GM19467 (cell line): Measurements from ENCODE around the gene TOMM5.
"Not testable (repeated sequence)": the region's sequence is repeated elsewhere in the genome, so short reads cannot be mapped to it uniquely, and the experiment has no call there.

ENCODE experiments used
- ATAC-seq: cut with Tn5 transposase; IDR thresholded peaks from one replicate; pipeline ENCODE4 v1.9.1; 2021; ENCODE audit warnings: mild to moderate bottlenecking, moderate library complexity; ENCODE audit not compliant: unreplicated experiment

Gene TOMM5

GRCh38 chr9:37611961-37612360, 19.6 kb upstream of the TOMM5 start:
- ATAC-seq, result no peak

GRCh38 chr9:37611014-37611413, 18.6 kb upstream of the TOMM5 start:
- ATAC-seq, result no peak

GRCh38 chr9:37609735-37610397, 17.5 kb upstream of the TOMM5 start:
- ATAC-seq, result no peak

- no peak for ATAC-seq
These were observed 15.9 kb upstream of the TOMM5 start for GRCh38 chr9:37608250-37608649.

GRCh38 chr9:37604296-37604695, 11.9 kb upstream of the TOMM5 start:
- ATAC-seq, result no peak

GRCh38 chr9:37602817-37603216, 10.4 kb upstream of the TOMM5 start:
- ATAC-seq, result no peak

GRCh38 chr9:37602061-37602460, 9.7 kb upstream of the TOMM5 start:
- not testable (repeated sequence) for ATAC-seq

GRCh38 chr9:37596504-37596903, 4.1 kb upstream of the TOMM5 start:
- ATAC-seq, result no peak

- ATAC-seq, result no peak
These were observed 1.6 kb upstream of the TOMM5 start for GRCh38 chr9:37593883-37594448.

GRCh38 chr9:37587521-37587920, 4.9 kb downstream of the TOMM5 start:
- ATAC-seq, result no peak

GRCh38 chr9:37583522-37584121, 8.8 kb downstream of the TOMM5 start:
- ATAC-seq, result no peak

- ATAC-seq, result no peak
These were observed 9.7 kb downstream of the TOMM5 start for GRCh38 chr9:37582548-37583157.

GRCh38 chr9:37575921-37576721, 16.3 kb downstream of the TOMM5 start, which contains the start of gene FBXO10:
TSS of gene FBXO10 (minus strand) at chr9:37576380. CDS start at chr9:37541768, 34,612 bp downstream.
- peak; percentile 81 for ATAC-seq

- peak; percentile 36 for ATAC-seq
These were observed 16.9 kb downstream of the TOMM5 start for GRCh38 chr9:37575511-37575914.

- ATAC-seq, result no peak
These were observed 17.4 kb downstream of the TOMM5 start for GRCh38 chr9:37575001-37575400.

- ATAC-seq, result no peak
These were observed 18.1 kb downstream of the TOMM5 start for GRCh38 chr9:37574241-37574721.

GRCh38 chr9:37571282-37571681, 21.1 kb downstream of the TOMM5 start:
- ATAC-seq, result no peak

- ATAC-seq, result peak; percentile 6
These were observed 25.7 kb downstream of the TOMM5 start for GRCh38 chr9:37566716-37567115.

GRCh38 chr9:37565661-37566618, 26.5 kb downstream of the TOMM5 start:
- peak; percentile 82 for ATAC-seq

GRCh38 chr9:37564916-37565315, 27.5 kb downstream of the TOMM5 start:
- no peak for ATAC-seq
